GM12891 (cell line): Measurements from ENCODE around the gene FIBIN.

Experiments used
- PAX5 ChIP-seq: IDR thresholded peaks from 2 replicates; pipeline ENCODE4 v1.6.1; 2011; ENCODE audit warnings: low read length, moderate library complexity, mild to moderate bottlenecking; ENCODE audit not compliant: insufficient read depth, severe bottlenecking
- POLR2A ChIP-seq: IDR thresholded peaks from 2 replicates; pipeline ENCODE4 v1.6.1; 2011; ENCODE audit warnings: low read depth, low read length, control low read depth
- POLR2AphosphoS5 ChIP-seq: IDR thresholded peaks from 2 replicates; pipeline ENCODE4 v1.6.1; 2011; ENCODE audit warnings: low read depth, low read length, control low read depth
- POU2F2 ChIP-seq: IDR thresholded peaks from 2 replicates; pipeline ENCODE4 v1.6.1; 2011; ENCODE audit warnings: low read depth, mild to moderate bottlenecking, control low read depth, low read length, moderate library complexity
- SPI1 ChIP-seq: IDR thresholded peaks from 2 replicates; pipeline ENCODE4 v1.6.1; 2011; ENCODE audit warnings: low read depth, low read length, control low read depth
- TAF1 ChIP-seq: IDR thresholded peaks from 2 replicates; pipeline ENCODE4 v1.6.1; 2011; ENCODE audit warnings: low read depth, low read length, control low read depth

DNA sequence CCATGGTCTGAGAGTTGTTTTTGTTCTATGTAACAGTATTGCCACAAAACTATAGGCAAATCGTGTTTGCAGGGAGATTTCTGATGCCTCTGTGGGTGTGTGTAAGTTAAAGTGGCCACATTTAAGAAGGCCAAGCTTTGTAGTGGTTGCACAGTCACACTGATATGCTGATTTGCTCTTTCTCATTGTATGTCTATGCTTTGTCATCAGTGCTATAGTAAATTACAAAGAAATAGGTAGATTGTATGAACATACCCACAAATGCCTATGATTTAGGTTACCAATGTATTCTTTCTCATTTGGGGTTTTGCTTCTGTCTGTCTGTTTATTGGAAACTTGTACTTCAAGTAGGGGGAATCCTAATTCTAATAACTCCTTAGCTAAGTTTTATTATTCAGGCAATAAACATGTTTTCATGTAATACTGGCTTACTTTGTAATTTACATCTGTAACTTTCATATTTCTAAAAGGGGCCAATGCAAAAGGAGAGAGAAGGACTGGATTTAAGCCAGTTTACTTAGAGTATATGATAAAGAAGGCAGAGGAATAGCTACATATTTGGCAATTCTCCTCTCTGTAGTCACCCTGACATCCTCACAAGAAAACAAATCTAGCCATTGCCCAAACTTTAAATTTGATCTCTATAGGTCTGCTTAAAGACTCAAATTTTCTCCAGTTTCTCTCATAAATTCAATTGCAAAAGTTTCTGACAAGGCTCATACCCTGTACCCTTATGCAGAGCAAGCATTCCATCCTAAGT lies 2.0 kb downstream of the FIBIN start:
- no peak for TF ChIP-seq POLR2A
- no peak for TF ChIP-seq POLR2AphosphoS5
- no peak for TF ChIP-seq POU2F2
- no peak for TF ChIP-seq SPI1
- TF ChIP-seq PAX5, result no peak
- TF ChIP-seq TAF1, result no peak
